Esophagus squamous epithelium (tissue), 5 donors: ENCODE measurements around the gene CHN2. TPM values are rescaled to one million over a fixed set of nuclear protein-coding genes. Genes with fewer than 3 reads are reported as not detected.

Experiments used
- DNase-seq: peaks from one replicate; lab custom pipeline; 2025; lab: John Stamatoyannopoulos, UW
- H3K27ac ChIP-seq, 4 donors: fragments of 200-600 bp; sonication (generic); one replicate each; pipeline ENCODE4 v1.5.1; 2016 to 2019; ENCODE audit warnings: mild to moderate bottlenecking in 1 of 4
- H3K27me3 ChIP-seq, 4 donors: fragments of 200-600 bp; sonication (generic); 1 replicate in 3 of 4; 2 replicates in 1 of 4; pipeline versions ENCODE4 v1.5.1 to v1.6.0; 2017 to 2021; ENCODE audit warnings: antibody characterized with exemption in 1 of 4
- H3K36me3 ChIP-seq, 3 donors: fragments of 200-600 bp; sonication (generic); one replicate each; pipeline ENCODE4 v1.5.1; 2016 to 2019
- H3K4me1 ChIP-seq, 3 donors: fragments of 200-600 bp; sonication (generic); one replicate each; pipeline ENCODE4 v1.5.1; 2017 to 2019
- H3K4me3 ChIP-seq, 4 donors: fragments of 200-600 bp; sonication (generic); 1 replicate in 3 of 4; 2 replicates in 1 of 4; pipeline ENCODE4 v1.5.1; 2016 to 2019; ENCODE audit warnings: mild to moderate bottlenecking in 2 of 4, moderate library complexity in 1 of 4
- H3K9me3 ChIP-seq, 3 donors: fragments of 200-600 bp; sonication (generic); one replicate each; pipeline ENCODE4 v1.5.1; 2016 to 2019
- POLR2A ChIP-seq, 4 donors: fragments of 450-650 bp; IDR thresholded peaks; one replicate each; pipeline ENCODE4 v1.6.1; 2017; ENCODE audit warnings: antibody characterized with exemption in 4 of 4, mild to moderate bottlenecking in 4 of 4, moderate library complexity in 3 of 4
- WGBS, 2 donors: methylation state at CpG; one replicate each; pipeline ENCODE4 v1.1.5; 2018; 5-methylcytosine and 5-hydroxymethylcytosine counted together
- intact Hi-C: fragments of 100-400 bp; cut with DNase I; formaldehyde crosslinking; loops from one replicate; pipeline ENCODE4 v1.15.0; 2022
- total RNA-seq, 4 donors: library from RNA; depleted of rRNA; stranded (reverse); fragments of >200 nt; gene quantifications; one replicate each; pipeline ENCODE4 v1.1.0, GENCODE V29; 2016
- TF ChIP-seq, protein P1 (sequence below), 6 experiments: fragments of 450-650 bp in 4 of 6; fragments of 200-600 bp in 2 of 6; sonication (generic) in 2 of 6; IDR thresholded peaks; one replicate each; pipeline ENCODE4 v1.5.1; 2016 to 2019; ENCODE audit warnings: antibody characterized with exemption in 6 of 6, mild to moderate bottlenecking in 4 of 6, moderate library complexity in 4 of 6
- donor health status: DM: yes; HTN: yes; CAD: no.

Gene CHN2
- total RNA-seq, 4 donors from 2014 or later: 0.08 to 8.6 (median 1.7) TPM

DNA sequence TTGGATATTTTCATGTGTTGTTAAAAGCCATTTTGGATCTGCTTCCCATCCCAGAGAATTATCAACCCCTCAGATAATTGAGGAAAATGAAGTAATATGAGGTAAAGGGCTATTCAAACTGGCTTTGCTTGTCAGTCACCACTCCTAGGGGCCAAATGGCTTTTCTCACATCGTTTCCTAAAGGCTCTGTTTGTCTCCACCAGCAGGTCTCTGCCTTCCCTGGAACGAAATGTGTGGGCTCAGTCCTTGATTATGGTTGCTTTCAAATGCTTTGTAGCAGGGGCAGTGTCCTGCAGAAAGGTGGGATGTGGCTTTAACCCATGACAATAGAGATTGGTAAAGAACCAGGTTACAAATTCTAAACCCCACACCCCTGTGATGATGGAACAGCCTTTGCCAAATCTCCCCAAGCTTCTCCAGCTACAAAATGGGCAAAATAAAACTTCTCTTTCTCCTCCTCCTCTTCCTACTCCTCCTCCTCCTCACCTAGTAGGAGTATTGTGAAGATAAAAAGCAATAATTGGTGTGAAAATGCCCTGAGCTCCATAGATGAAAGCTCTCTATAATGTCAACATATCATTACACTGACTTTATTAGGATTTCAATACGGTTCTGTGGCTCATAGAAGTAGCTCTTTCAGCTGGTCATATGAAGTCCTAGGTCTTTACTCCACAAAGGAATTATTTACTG lies 127.6 kb downstream of the CHN2 start:
- H3K27ac ChIP-seq: no peak overlapping the region
- H3K4me1 ChIP-seq: no peaks in the 10 kb centered on the region
- no peaks in the 10 kb centered on the region for H3K27me3 ChIP-seq
- 75 to 78% methylated on average over 3 of the region's 3 CpGs for WGBS, 2 donors
- intact Hi-C loops: no loop called here
- no peak overlapping the region for H3K4me3 ChIP-seq
- H3K36me3 ChIP-seq: no peaks in the 10 kb centered on the region
- DNase-seq: no peak
- TF ChIP-seq, protein P1, sequence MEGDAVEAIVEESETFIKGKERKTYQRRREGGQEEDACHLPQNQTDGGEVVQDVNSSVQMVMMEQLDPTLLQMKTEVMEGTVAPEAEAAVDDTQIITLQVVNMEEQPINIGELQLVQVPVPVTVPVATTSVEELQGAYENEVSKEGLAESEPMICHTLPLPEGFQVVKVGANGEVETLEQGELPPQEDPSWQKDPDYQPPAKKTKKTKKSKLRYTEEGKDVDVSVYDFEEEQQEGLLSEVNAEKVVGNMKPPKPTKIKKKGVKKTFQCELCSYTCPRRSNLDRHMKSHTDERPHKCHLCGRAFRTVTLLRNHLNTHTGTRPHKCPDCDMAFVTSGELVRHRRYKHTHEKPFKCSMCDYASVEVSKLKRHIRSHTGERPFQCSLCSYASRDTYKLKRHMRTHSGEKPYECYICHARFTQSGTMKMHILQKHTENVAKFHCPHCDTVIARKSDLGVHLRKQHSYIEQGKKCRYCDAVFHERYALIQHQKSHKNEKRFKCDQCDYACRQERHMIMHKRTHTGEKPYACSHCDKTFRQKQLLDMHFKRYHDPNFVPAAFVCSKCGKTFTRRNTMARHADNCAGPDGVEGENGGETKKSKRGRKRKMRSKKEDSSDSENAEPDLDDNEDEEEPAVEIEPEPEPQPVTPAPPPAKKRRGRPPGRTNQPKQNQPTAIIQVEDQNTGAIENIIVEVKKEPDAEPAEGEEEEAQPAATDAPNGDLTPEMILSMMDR (IDR thresholded peaks at IDR 0.05): no peak
- TF ChIP-seq POLR2A (IDR thresholded peaks at IDR 0.05): no peak
- no peaks in the 10 kb centered on the region for H3K9me3 ChIP-seq

DNA sequence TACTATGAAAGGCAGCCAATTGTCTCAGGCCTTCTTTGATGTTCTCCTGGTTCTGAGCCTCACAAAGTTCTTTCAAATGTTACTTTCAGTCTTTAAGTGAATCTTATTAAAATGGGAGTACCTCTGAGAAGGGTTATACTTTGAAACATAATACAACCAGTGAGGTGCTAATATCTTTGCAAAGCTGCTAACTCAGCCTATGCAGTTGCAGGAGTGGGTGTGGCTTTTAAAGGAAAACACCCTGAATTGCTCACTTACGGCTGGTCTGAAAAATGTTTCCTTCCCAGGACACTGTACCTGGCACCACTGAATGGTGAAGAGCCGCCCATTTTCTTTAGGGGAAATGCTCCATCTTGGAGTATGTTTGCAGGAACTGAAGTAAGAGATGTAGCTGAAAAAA lies 130.9 kb downstream of the CHN2 start:
- Histone ChIP-seq H3K27me3 (no peaks in the 10 kb centered on the region), H3K27ac (no peak overlapping the region), H3K4me1 (peaks cover 0 to 11% (median 0%) of the 10 kb centered on the region in 3 donors), H3K4me3 (no peak overlapping the region), H3K36me3 (no peaks in the 10 kb centered on the region), H3K9me3 (no peaks in the 10 kb centered on the region)
- TF ChIP-seq, protein P1 (IDR thresholded peaks at IDR 0.05): no peak
- TF ChIP-seq POLR2A (IDR thresholded peaks at IDR 0.05): no peak
- intact Hi-C loops: no loop called here
- no peak for DNase-seq
- WGBS, 2 donors: 66 to 80% methylated on average over 2 of the region's 2 CpGs

DNA sequence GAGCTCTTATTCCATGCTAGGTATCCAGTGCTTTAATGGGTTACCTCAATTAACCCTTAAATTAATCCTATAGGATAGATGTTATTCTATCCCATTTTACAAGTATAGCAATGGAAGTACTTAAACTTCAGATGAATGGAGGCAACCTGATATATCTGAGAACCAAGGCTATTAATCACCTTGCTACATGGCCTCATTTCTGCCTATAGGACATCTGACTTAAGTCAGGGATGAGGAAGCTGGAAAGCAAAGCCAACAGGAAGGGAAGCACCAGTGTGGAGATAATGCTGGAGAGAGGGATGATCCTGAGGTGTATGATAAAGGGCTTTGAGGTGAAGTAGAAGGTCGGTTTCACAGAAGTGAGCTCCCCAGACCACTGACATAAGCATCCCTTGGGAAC lies 132.3 kb downstream of the CHN2 start:
- WGBS, 2 donors: 73 to 81% methylated on average over 1 of the region's 1 CpG
- H3K4me1 ChIP-seq: peaks cover 0 to 18% (median 0%) of the 10 kb centered on the region in 3 donors
- no peak overlapping the region for H3K4me3 ChIP-seq
- H3K9me3 ChIP-seq: no peaks in the 10 kb centered on the region
- DNase-seq: no peak
- H3K27ac ChIP-seq: no peak overlapping the region
- no peaks in the 10 kb centered on the region for H3K36me3 ChIP-seq
- no peak for TF ChIP-seq POLR2A (IDR thresholded peaks at IDR 0.05)
- TF ChIP-seq, protein P1 (IDR thresholded peaks at IDR 0.05): no peak
- intact Hi-C loops: no loop called here
- no peaks in the 10 kb centered on the region for H3K27me3 ChIP-seq

DNA sequence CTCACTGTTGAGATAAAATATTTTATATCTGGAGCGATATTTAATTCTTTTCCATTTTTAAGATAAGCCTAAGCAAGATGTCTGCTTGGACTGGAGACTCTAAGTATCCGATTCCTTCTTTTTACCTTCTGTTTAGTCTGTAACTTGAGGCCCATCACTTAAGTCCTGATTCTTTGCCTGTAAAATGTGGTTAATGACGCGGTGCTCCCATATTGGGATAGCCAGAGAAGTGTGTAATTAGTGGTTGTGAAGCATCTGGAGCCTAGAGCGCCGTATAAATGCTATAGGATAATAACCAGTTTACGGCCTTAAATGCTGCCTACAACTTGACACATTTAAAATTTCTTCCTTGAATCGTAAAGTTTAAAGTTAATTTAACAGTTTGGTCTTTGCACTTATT lies 132.9 kb downstream of the CHN2 start:
- Histone ChIP-seq H3K9me3 (no peaks in the 10 kb centered on the region), H3K4me3 (no peak overlapping the region), H3K27me3 (no peaks in the 10 kb centered on the region), H3K4me1 (peaks cover 0 to 24% (median 0%) of the 10 kb centered on the region in 3 donors), H3K36me3 (no peaks in the 10 kb centered on the region), H3K27ac (no peak overlapping the region)
- 93 to 95% methylated on average over 8 of the region's 8 CpGs for WGBS, 2 donors
- intact Hi-C loops: no loop called here
- TF ChIP-seq, protein P1 (IDR thresholded peaks at IDR 0.05): no peak
- TF ChIP-seq POLR2A (IDR thresholded peaks at IDR 0.05): no peak
- no peak for DNase-seq

DNA sequence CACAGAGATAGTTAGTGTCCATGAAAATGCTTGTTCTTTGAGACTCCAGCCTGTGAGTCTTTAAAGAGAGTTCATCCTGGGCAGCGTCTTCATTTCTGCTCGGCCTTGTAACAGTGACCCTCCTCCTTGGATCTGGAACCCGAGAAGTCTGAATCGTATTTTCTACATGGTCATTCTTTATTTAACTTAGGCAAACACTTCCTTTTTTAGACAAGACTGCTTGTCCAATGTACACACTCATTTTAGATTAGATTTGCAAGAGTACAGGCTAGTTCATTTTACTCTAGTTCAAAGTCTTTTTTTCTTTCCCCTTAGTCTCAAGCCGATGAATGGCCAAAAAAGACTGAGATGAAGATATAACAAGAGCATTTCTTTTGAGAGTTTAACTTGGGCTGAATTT lies 133.5 kb downstream of the CHN2 start:
- H3K9me3 ChIP-seq: no peaks in the 10 kb centered on the region
- intact Hi-C loops: no loop called here
- TF ChIP-seq POLR2A (IDR thresholded peaks at IDR 0.05): no peak
- TF ChIP-seq, protein P1 (IDR thresholded peaks at IDR 0.05): no peak
- H3K4me1 ChIP-seq: peaks cover 0 to 28% (median 0%) of the 10 kb centered on the region in 3 donors
- H3K36me3 ChIP-seq: no peaks in the 10 kb centered on the region
- H3K27me3 ChIP-seq: no peaks in the 10 kb centered on the region
- DNase-seq: no peak
- H3K27ac ChIP-seq: no peak overlapping the region
- 62 to 73% methylated on average over 5 of the region's 5 CpGs for WGBS, 2 donors
- no peak overlapping the region for H3K4me3 ChIP-seq
